IMR-90 (cell line): Measurements from ENCODE around the gene GH1.

Experiments used
- POLR2A ChIP-seq: IDR thresholded peaks from 2 replicates; pipeline ENCODE4 v1.6.1; 2012; ENCODE audit warnings: mild to moderate bottlenecking, low read depth, low read length
- RAD21 ChIP-seq: IDR thresholded peaks from 2 replicates; pipeline ENCODE4 v1.6.1; 2012; ENCODE audit warnings: low read length, improper control_type of control experiment
- RFX5 ChIP-seq: IDR thresholded peaks from 2 replicates; pipeline ENCODE4 v1.8.0; 2012; ENCODE audit warnings: low read depth, mild to moderate bottlenecking, low read length, moderate library complexity
- USF2 ChIP-seq: fragments of 150-350 bp; IDR thresholded peaks from 2 replicates; pipeline ENCODE4 v1.6.1; 2017; ENCODE audit warnings: mild to moderate bottlenecking, antibody characterized with exemption, low read length, low read depth
- TF ChIP-seq, protein P1 (sequence below): conservative IDR thresholded peaks from 2 replicates; pipeline ENCODE4 v1.5.1; 2012; ENCODE audit warnings: mild to moderate bottlenecking, low read depth, low read length, improper control_type of control experiment

DNA sequence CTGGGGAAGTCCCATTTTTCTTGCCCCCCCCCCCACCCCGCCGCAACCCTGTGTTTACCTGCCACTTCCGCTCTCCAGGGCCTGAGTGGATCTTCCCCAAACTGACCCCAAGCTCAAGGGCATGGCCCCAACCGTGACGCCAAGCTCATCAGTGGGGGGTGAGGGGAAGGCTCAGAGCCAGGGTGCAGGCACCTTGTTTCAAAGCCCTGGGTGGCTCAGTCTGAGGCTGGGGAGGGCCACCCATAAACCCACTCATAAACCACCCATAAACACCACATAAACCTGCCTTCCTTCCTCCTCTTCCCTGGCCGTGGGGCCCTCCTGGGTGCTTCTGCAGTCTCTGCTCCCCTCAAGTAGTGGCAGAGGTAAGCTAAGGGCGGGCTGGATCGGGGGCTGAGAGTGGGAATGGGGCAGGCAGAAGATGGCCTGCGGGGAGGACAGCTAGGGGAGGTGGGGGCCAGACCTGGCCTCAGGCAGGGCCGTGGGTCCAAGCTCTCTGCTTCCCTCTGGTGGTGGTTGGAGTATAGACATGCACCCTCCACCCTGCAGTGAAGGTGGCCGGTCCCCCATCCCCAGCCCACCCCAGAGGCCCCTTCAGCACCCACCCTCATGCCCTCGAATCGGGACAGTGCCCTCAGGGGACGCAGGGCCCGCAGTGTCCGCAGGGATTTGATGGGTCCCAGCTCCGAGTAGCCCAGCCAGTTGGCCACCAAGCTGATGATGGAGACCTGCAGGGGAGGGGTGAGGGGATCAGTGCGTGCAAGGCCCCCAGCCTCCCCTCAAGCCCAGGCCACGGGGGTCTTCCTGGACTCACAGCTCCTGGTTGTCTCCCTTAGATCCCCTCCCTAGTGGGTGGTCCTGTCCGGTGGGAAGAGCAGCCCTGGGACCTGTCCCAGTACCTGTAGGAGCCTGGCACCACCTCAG is 28.1 kb upstream of the GH1 start:
- peak; percentile 36; the same call in 1 of the 2 replicates for TF ChIP-seq RAD21
- TF ChIP-seq, protein P1, sequence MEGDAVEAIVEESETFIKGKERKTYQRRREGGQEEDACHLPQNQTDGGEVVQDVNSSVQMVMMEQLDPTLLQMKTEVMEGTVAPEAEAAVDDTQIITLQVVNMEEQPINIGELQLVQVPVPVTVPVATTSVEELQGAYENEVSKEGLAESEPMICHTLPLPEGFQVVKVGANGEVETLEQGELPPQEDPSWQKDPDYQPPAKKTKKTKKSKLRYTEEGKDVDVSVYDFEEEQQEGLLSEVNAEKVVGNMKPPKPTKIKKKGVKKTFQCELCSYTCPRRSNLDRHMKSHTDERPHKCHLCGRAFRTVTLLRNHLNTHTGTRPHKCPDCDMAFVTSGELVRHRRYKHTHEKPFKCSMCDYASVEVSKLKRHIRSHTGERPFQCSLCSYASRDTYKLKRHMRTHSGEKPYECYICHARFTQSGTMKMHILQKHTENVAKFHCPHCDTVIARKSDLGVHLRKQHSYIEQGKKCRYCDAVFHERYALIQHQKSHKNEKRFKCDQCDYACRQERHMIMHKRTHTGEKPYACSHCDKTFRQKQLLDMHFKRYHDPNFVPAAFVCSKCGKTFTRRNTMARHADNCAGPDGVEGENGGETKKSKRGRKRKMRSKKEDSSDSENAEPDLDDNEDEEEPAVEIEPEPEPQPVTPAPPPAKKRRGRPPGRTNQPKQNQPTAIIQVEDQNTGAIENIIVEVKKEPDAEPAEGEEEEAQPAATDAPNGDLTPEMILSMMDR, result peak; percentile 61
- TF ChIP-seq USF2, result no peak
- no peak for TF ChIP-seq RFX5
- no peak for TF ChIP-seq POLR2A
